Caco-2 (cell line): ENCODE data around the gene MTRF1. TPM values are rescaled to one million over a fixed set of nuclear protein-coding genes. Genes with fewer than 3 reads are reported as not detected.

Source experiments
- total RNA-seq: library from RNA; stranded (reverse); gene quantifications from 2 replicates; pipeline ENCODE4 v1.2.3, GENCODE V29; 2022

Gene MTRF1
- total RNA-seq, 1 experiment from 2014 or later = 24.7 TPM

Other genes starting within 250 kb of the MTRF1 start
- 108 and 116 TPM in 2 replicates for gene ELF1, start 244.3 kb downstream of the MTRF1 start, total RNA-seq
- gene WBP4, start 202.1 kb downstream of the MTRF1 start, total RNA-seq = 12.9 and 13.6 TPM in 2 replicates
- 9.3 and 9.5 TPM in 2 replicates for gene KBTBD6, start 130.8 kb downstream of the MTRF1 start, total RNA-seq
- 10.1 and 10.5 TPM in 2 replicates for gene KBTBD7, start 69.0 kb downstream of the MTRF1 start, total RNA-seq
- gene NAA16, start 47.7 kb upstream of the MTRF1 start, total RNA-seq = 32.4 and 37.3 TPM in 2 replicates
- gene RGCC, start 194.0 kb upstream of the MTRF1 start, total RNA-seq = 65.6 and 70.8 TPM in 2 replicates